GM19438 (cell line): ENCODE data around the gene SSBP2.
A peak's percentile ranks its signal among the peaks of the same experiment; 100 is the strongest.
"Not testable (repeated sequence)": the region's sequence is repeated elsewhere in the genome, so short reads cannot be mapped to it uniquely, and the experiment has no call there.

Experiments
- ATAC-seq: cut with Tn5 transposase; IDR thresholded peaks from one replicate; pipeline ENCODE4 v1.9.1; 2021; ENCODE audit warnings: low read depth; ENCODE audit not compliant: unreplicated experiment

The SSBP2 gene

GRCh38 chr5:81685471-81685870 lies 65.4 kb downstream of the SSBP2 start:
- no peak for ATAC-seq

GRCh38 chr5:81679885-81680284 lies 71.0 kb downstream of the SSBP2 start:
- ATAC-seq, result no peak

GRCh38 chr5:81675420-81675819 lies 75.5 kb downstream of the SSBP2 start:
- ATAC-seq, result no peak

- ATAC-seq, result no peak
Observed at GRCh38 chr5:81665795-81666194, 85.1 kb downstream of the SSBP2 start.

- not testable (repeated sequence) for ATAC-seq
Observed at GRCh38 chr5:81660624-81661023, 90.3 kb downstream of the SSBP2 start.

- no peak for ATAC-seq
Observed at GRCh38 chr5:81657386-81657785, 93.5 kb downstream of the SSBP2 start.

- ATAC-seq, result no peak
Observed at GRCh38 chr5:81656783-81657182, 94.1 kb downstream of the SSBP2 start.

GRCh38 chr5:81650987-81651386 lies 99.9 kb downstream of the SSBP2 start:
- ATAC-seq, result no peak

GRCh38 chr5:81646469-81646995 lies 104.4 kb downstream of the SSBP2 start:
- ATAC-seq, result no peak

GRCh38 chr5:81642210-81642609 lies 108.7 kb downstream of the SSBP2 start:
- ATAC-seq, result no peak

- ATAC-seq, result no peak
Observed at GRCh38 chr5:81639556-81639955, 111.3 kb downstream of the SSBP2 start.

GRCh38 chr5:81638471-81638870 lies 112.4 kb downstream of the SSBP2 start:
- no peak for ATAC-seq

- ATAC-seq, result no peak
Observed at GRCh38 chr5:81633891-81634290, 117.0 kb downstream of the SSBP2 start.

- no peak for ATAC-seq
Observed at GRCh38 chr5:81633471-81633870, 117.4 kb downstream of the SSBP2 start.

- ATAC-seq, result no peak
Observed at GRCh38 chr5:81632679-81633078, 118.2 kb downstream of the SSBP2 start.

GRCh38 chr5:81631621-81632020 lies 119.3 kb downstream of the SSBP2 start:
- ATAC-seq, result no peak

GRCh38 chr5:81631124-81631523 lies 119.8 kb downstream of the SSBP2 start:
- ATAC-seq, result peak; percentile 70

- peak; percentile 13 for ATAC-seq
Observed at GRCh38 chr5:81630684-81631083, 120.2 kb downstream of the SSBP2 start.

GRCh38 chr5:81629986-81630385 lies 120.9 kb downstream of the SSBP2 start:
- no peak for ATAC-seq

- ATAC-seq, result not testable (repeated sequence)
Observed at GRCh38 chr5:81628061-81628460, 122.8 kb downstream of the SSBP2 start.

- no peak for ATAC-seq
Observed at GRCh38 chr5:81626524-81626923, 124.4 kb downstream of the SSBP2 start.

GRCh38 chr5:81609810-81610375 lies 141.0 kb downstream of the SSBP2 start:
- no peak for ATAC-seq

- ATAC-seq, result no peak
Observed at GRCh38 chr5:81608976-81609375, 141.9 kb downstream of the SSBP2 start.
